GM12878 (cell line): ENCODE results near the gene TMEM186. TPM values are rescaled to one million over a fixed set of nuclear protein-coding genes. Genes with fewer than 3 reads are reported as not detected.

Experiments used
- ATAC-seq: fragments of 200-7000 bp; cut with Tn5 transposase; 3 replicates; pipeline ENCODE4 v1.9.1; 2020; ENCODE audit warnings: mild to moderate bottlenecking, moderate library complexity
- BruUV-seq: library from RNA; stranded (reverse); fragments of 400-500 nt; replicated peaks from 2 replicates; lab custom pipeline; 2021; lab: Mats Ljungman, UMichigan
- CTCF ChIA-PET: fragments of 300-600 bp; sonication (Branson Sonifier 250); formaldehyde crosslinking; extraction: SDS; loops from one replicate; lab custom pipeline; 2021; ENCODE audit warnings: inconsistent platforms; lab: Yijun Ruan, JAX
- POLR2A ChIA-PET: fragments of 350-600 bp; formaldehyde crosslinking; extraction: SDS; loops from one replicate; lab custom pipeline; 2021; ENCODE audit warnings: inconsistent platforms; lab: Charles Lee
- RAD21 ChIA-PET: fragments of 300-600 bp; sonication (Branson Sonifier 250); formaldehyde crosslinking; loops from one replicate; lab custom pipeline; 2023; ENCODE audit warnings: antibody characterized with exemption; ENCODE audit not compliant: unreplicated experiment; lab: Charles Lee
- SMC1A ChIA-PET: fragments of 300-600 bp; sonication (Branson Sonifier 250); formaldehyde crosslinking; loops from one replicate; lab custom pipeline; 2023; ENCODE audit not compliant: unreplicated experiment, uncharacterized antibody; lab: Charles Lee
- DNase-seq: peaks from one replicate; pipeline ENCODE4 v3.0.0-alpha.2; 2011; ENCODE audit warnings: low read depth, low spot score
- FAIRE-seq: peaks from 3 replicates; lab custom pipeline; 2011; peaks lifted over from hg19 to GRCh38; lab: Jason Lieb, UNC
- H2AFZ ChIP-seq: 2 replicates; pipeline ENCODE4 v1.6.0; 2011; ENCODE audit warnings: low read depth, low read length, control low read depth; ENCODE audit not compliant: control insufficient read depth
- H3K27ac ChIP-seq: 2 replicates; pipeline ENCODE4 v1.5.1; 2011; ENCODE audit warnings: control low read depth; ENCODE audit not compliant: control insufficient read depth, insufficient read depth
- H3K27me3 ChIP-seq, 2 experiments: replicated peaks in 1 of 2; 2 replicates each; pipeline versions ENCODE4 v1.6.0 to v1.6.1; 2011; ENCODE audit warnings: low read length in 1 of 2; ENCODE audit not compliant: control insufficient read depth in 2 of 2, insufficient read depth in 2 of 2
- H3K36me3 ChIP-seq, 2 experiments: 2 replicates each; pipeline ENCODE4 v1.5.1; 2011; ENCODE audit warnings: low read length in 1 of 2; ENCODE audit not compliant: control insufficient read depth in 2 of 2, insufficient read depth in 2 of 2
- H3K4me1 ChIP-seq: 2 replicates; pipeline ENCODE4 v1.6.1; 2011; ENCODE audit warnings: mild to moderate bottlenecking, low read length, moderate library complexity, mixed read lengths; ENCODE audit not compliant: control insufficient read depth, insufficient read depth
- H3K4me2 ChIP-seq: 2 replicates; pipeline ENCODE4 v1.6.0; 2011; ENCODE audit warnings: control low read depth; ENCODE audit not compliant: control insufficient read depth, insufficient read depth
- H3K4me3 ChIP-seq: fragments of 200-600 bp; sonication (generic); 2 replicates; pipeline ENCODE4 v1.5.1; 2016
- H3K79me2 ChIP-seq: 2 replicates; pipeline ENCODE4 v1.6.0; 2011; ENCODE audit warnings: low read length; ENCODE audit not compliant: control insufficient read depth, insufficient read depth
- H3K9ac ChIP-seq: 2 replicates; pipeline ENCODE4 v1.8.0; 2011; ENCODE audit warnings: low read length, control low read depth, mixed read lengths; ENCODE audit not compliant: control insufficient read depth, insufficient read depth
- H3K9me3 ChIP-seq: replicated peaks from 3 replicates; pipeline ENCODE4 v1.5.1; 2011; ENCODE audit warnings: mild to moderate bottlenecking, low read length; ENCODE audit not compliant: control insufficient read depth, insufficient read depth
- H4K20me1 ChIP-seq: 2 replicates; pipeline ENCODE4 v1.6.0; 2011; ENCODE audit not compliant: control insufficient read depth, insufficient read depth
- ATF7 ChIP-seq: fragments of 450-650 bp; IDR thresholded peaks from 2 replicates; pipeline ENCODE4 v1.6.1; 2016; ENCODE audit warnings: low read depth, mild to moderate bottlenecking
- CBX5 ChIP-seq: sonication (generic); IDR thresholded peaks from 2 replicates; pipeline ENCODE4 v1.6.1; 2016; ENCODE audit warnings: low read depth, moderate library complexity, mild to moderate bottlenecking, inconsistent platforms
- CREB1 ChIP-seq: IDR thresholded peaks from 2 replicates; pipeline ENCODE4 v1.6.1; 2012; ENCODE audit warnings: low read depth, mild to moderate bottlenecking, inconsistent platforms
- CREM ChIP-seq: IDR thresholded peaks from 2 replicates; pipeline ENCODE4 v1.6.1; 2014; ENCODE audit warnings: antibody characterized with exemption, low read depth
- GABPA ChIP-seq: IDR thresholded peaks from 2 replicates; pipeline ENCODE4 v1.6.1; 2014; ENCODE audit warnings: antibody characterized with exemption, low read depth, mild to moderate bottlenecking, inconsistent platforms
- IRF4 ChIP-seq: IDR thresholded peaks from 2 replicates; pipeline ENCODE4 v1.6.1; 2011; ENCODE audit warnings: low read depth, low read length
- KAT2A ChIP-seq: conservative IDR thresholded peaks from 2 replicates; pipeline ENCODE4 v1.6.1; 2011; ENCODE audit warnings: low read depth, low read length; ENCODE audit not compliant: control insufficient read depth
- MTA3 ChIP-seq: IDR thresholded peaks from 2 replicates; pipeline ENCODE4 v1.6.1; 2012; ENCODE audit warnings: low read length, inconsistent platforms, borderline replicate concordance
- NFXL1 ChIP-seq: fragments of 450-650 bp; IDR thresholded peaks from 2 replicates; pipeline ENCODE4 v1.6.1; 2017; ENCODE audit warnings: antibody characterized with exemption, mild to moderate bottlenecking, borderline replicate concordance
- POLR2AphosphoS2 ChIP-seq: IDR thresholded peaks from 2 replicates; pipeline ENCODE4 v1.6.1; 2011; ENCODE audit warnings: low read depth, mild to moderate bottlenecking, low read length, improper control_type of control experiment, moderate library complexity
- RELA ChIP-seq: fragments of 450-650 bp; IDR thresholded peaks from 2 replicates; pipeline ENCODE4 v1.8.0; 2014; ENCODE audit warnings: borderline replicate concordance; ENCODE audit not compliant: partially characterized antibody
- SMAD1 ChIP-seq: fragments of 450-650 bp; IDR thresholded peaks from 2 replicates; pipeline ENCODE4 v1.6.1; 2018; ENCODE audit warnings: mild to moderate bottlenecking, low read depth; ENCODE audit not compliant: partially characterized antibody
- SMAD5 ChIP-seq: IDR thresholded peaks from 2 replicates; pipeline ENCODE4 v1.6.1; 2016; ENCODE audit warnings: antibody characterized with exemption, low read depth
- SMC3 ChIP-seq: IDR thresholded peaks from 2 replicates; pipeline ENCODE4 v1.6.1; 2011; ENCODE audit warnings: low read length, improper control_type of control experiment, borderline replicate concordance
- SREBF2 ChIP-seq: IDR thresholded peaks from 2 replicates; pipeline ENCODE4 v1.6.1; 2012; ENCODE audit warnings: mild to moderate bottlenecking, low read length
- YY1 ChIP-seq: IDR thresholded peaks from 2 replicates; pipeline ENCODE4 v1.6.1; 2011; ENCODE audit warnings: low read depth, mild to moderate bottlenecking, low read length
- WGBS: methylation state at CpG from one replicate; pipeline ENCODE4 v1.1.6; 2016; ENCODE audit warnings: low lambda C conversion rate; ENCODE audit not compliant: insufficient replicate concordance, insufficient coverage; ENCODE audit errors: missing lambda C conversion rate; 5-methylcytosine and 5-hydroxymethylcytosine counted together
- in situ Hi-C: fragments of 300-500 bp; cut with MboI; formaldehyde crosslinking; loops from 9 replicates; pipeline ENCODE4 v1.14.3; 2018; ENCODE audit warnings: mixed read lengths
- intact Hi-C: fragments of 100-400 bp; cut with micrococcal nuclease; formaldehyde crosslinking; loops from one replicate; pipeline ENCODE4 v1.14.2; 2022; ENCODE audit not compliant: unreplicated experiment
- polyA plus RNA-seq, 11 experiments: library from polyadenylated mRNA; depleted of rRNA in 4 of 11; unstranded in 6 of 11; stranded (reverse) in 5 of 11; fragments of >200 nt; fragmentation: Nextera tagmentation in 4 of 11; fragmentation: Illumina TruSeq in 1 of 11; extraction: Ambion mirVana in 4 of 11; extraction: Trizol in 1 of 11; gene quantifications; 1 replicate in 1 of 11; 2 replicates in 10 of 11; pipeline versions ENCODE4 v1.2.1 to v1.2.3, GENCODE V29; 2011 to 2016; ENCODE audit warnings: inconsistent platforms in 2 of 11, missing spikeins in 2 of 11, low read depth in 1 of 11
- total RNA-seq, 4 experiments: library from RNA; depleted of rRNA in 3 of 4; stranded (reverse); fragments of >200 nt in 3 of 4; fragmentation: Illumina TruSeq in 1 of 4; extraction: Trizol in 1 of 4; gene quantifications; 2 replicates each; pipeline versions ENCODE4 v1.2.1 to v1.2.3, GENCODE V29; 2013 to 2021
- TF ChIP-seq, protein P1 (sequence below): fragments of 150-350 bp; IDR thresholded peaks from 2 replicates; pipeline ENCODE4 v1.6.1; 2016; ENCODE audit warnings: low read depth, low read length
- TF ChIP-seq, protein P2 (sequence below): fragments of 450-650 bp; IDR thresholded peaks from 2 replicates; pipeline ENCODE4 v1.6.1; 2017; ENCODE audit warnings: mild to moderate bottlenecking, moderate library complexity
- TF ChIP-seq, protein P3 (sequence below): IDR thresholded peaks from 2 replicates; pipeline ENCODE4 v1.6.1; 2012; ENCODE audit warnings: low read length, inconsistent platforms

Gene TMEM186
- total and polyA plus RNA-seq, 10 of the 15 experiments (the other 5 are each of a cell fraction or from before 2014, with no cell fraction given), result 10.6 to 28.9 (median 17.0) TPM

DNA sequence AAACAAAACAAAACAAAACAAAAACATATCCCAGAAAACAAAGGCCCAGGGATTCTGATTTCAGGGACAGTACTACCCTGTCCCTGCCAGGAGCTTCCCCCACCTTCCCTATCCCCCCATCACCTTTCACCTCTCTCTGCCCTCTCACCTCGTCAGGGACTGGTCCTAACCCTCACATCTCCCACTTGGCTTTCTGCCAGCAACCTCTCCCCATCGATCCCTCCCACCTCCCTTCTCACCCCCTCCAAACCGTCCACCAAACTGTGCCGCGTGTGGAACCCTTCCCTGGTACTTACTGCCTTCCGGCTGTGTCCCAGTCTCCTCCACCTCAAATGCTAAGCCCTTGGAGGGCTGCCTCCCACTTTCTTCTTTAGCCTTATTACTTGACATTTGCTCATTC lies 36.4 kb downstream of the TMEM186 start:
- H3K79me2 ChIP-seq, result no peaks in the 10 kb centered on the region
- no peak overlapping the region for H3K4me2 ChIP-seq
- no peak for FAIRE-seq
- H3K27me3 ChIP-seq, result no peaks in the 10 kb centered on the region
- no peaks in the 10 kb centered on the region for H4K20me1 ChIP-seq
- ChIA-PET CTCF (no interaction called here), POLR2A (no interaction called here), RAD21 (no interaction called here), SMC1A (no interaction called here)
- no peaks in the 10 kb centered on the region for H3K36me3 ChIP-seq
- no peaks in the 10 kb centered on the region for H3K4me1 ChIP-seq
- no peak for DNase-seq
- no peaks in the 10 kb centered on the region for H3K9me3 ChIP-seq
- no peak overlapping the region for H2AFZ ChIP-seq
- H3K4me3 ChIP-seq, result no peak overlapping the region
- intact Hi-C loops, result no loop called here
- no peak overlapping the region for H3K27ac ChIP-seq
- no TSS peak for BruUV-seq
- WGBS, result 69% methylated on average over 6 of the region's 6 CpGs
- ATAC-seq, result no peak
- H3K9ac ChIP-seq, result no peak overlapping the region
- in situ Hi-C loops, result no loop called here
- TF ChIP-seq SMAD1 (no peak), GABPA (no peak), IRF4 (no peak), KAT2A (no peak), SREBF2 (no peak), NFXL1 (no peak), ATF7 (no peak), CREM (no peak), CBX5 (no peak), SMC3 (no peak), SMAD5 (no peak), YY1 (no peak), CREB1 (no peak), MTA3 (no peak), RELA (no peak), POLR2AphosphoS2 (no peak)
- TF ChIP-seq, protein P1, sequence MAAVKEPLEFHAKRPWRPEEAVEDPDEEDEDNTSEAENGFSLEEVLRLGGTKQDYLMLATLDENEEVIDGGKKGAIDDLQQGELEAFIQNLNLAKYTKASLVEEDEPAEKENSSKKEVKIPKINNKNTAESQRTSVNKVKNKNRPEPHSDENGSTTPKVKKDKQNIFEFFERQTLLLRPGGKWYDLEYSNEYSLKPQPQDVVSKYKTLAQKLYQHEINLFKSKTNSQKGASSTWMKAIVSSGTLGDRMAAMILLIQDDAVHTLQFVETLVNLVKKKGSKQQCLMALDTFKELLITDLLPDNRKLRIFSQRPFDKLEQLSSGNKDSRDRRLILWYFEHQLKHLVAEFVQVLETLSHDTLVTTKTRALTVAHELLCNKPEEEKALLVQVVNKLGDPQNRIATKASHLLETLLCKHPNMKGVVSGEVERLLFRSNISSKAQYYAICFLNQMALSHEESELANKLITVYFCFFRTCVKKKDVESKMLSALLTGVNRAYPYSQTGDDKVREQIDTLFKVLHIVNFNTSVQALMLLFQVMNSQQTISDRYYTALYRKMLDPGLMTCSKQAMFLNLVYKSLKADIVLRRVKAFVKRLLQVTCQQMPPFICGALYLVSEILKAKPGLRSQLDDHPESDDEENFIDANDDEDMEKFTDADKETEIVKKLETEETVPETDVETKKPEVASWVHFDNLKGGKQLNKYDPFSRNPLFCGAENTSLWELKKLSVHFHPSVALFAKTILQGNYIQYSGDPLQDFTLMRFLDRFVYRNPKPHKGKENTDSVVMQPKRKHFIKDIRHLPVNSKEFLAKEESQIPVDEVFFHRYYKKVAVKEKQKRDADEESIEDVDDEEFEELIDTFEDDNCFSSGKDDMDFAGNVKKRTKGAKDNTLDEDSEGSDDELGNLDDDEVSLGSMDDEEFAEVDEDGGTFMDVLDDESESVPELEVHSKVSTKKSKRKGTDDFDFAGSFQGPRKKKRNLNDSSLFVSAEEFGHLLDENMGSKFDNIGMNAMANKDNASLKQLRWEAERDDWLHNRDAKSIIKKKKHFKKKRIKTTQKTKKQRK, result no peak
- TF ChIP-seq, protein P2, sequence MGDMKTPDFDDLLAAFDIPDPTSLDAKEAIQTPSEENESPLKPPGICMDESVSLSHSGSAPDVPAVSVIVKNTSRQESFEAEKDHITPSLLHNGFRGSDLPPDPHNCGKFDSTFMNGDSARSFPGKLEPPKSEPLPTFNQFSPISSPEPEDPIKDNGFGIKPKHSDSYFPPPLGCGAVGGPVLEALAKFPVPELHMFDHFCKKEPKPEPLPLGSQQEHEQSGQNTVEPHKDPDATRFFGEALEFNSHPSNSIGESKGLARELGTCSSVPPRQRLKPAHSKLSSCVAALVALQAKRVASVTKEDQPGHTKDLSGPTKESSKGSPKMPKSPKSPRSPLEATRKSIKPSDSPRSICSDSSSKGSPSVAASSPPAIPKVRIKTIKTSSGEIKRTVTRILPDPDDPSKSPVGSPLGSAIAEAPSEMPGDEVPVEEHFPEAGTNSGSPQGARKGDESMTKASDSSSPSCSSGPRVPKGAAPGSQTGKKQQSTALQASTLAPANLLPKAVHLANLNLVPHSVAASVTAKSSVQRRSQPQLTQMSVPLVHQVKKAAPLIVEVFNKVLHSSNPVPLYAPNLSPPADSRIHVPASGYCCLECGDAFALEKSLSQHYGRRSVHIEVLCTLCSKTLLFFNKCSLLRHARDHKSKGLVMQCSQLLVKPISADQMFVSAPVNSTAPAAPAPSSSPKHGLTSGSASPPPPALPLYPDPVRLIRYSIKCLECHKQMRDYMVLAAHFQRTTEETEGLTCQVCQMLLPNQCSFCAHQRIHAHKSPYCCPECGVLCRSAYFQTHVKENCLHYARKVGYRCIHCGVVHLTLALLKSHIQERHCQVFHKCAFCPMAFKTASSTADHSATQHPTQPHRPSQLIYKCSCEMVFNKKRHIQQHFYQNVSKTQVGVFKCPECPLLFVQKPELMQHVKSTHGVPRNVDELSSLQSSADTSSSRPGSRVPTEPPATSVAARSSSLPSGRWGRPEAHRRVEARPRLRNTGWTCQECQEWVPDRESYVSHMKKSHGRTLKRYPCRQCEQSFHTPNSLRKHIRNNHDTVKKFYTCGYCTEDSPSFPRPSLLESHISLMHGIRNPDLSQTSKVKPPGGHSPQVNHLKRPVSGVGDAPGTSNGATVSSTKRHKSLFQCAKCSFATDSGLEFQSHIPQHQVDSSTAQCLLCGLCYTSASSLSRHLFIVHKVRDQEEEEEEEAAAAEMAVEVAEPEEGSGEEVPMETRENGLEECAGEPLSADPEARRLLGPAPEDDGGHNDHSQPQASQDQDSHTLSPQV, result no peak
- TF ChIP-seq, protein P3, sequence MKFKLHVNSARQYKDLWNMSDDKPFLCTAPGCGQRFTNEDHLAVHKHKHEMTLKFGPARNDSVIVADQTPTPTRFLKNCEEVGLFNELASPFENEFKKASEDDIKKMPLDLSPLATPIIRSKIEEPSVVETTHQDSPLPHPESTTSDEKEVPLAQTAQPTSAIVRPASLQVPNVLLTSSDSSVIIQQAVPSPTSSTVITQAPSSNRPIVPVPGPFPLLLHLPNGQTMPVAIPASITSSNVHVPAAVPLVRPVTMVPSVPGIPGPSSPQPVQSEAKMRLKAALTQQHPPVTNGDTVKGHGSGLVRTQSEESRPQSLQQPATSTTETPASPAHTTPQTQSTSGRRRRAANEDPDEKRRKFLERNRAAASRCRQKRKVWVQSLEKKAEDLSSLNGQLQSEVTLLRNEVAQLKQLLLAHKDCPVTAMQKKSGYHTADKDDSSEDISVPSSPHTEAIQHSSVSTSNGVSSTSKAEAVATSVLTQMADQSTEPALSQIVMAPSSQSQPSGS, result no peak
